SK-N-SH treated with all-trans-retinoic acid at 6 μM for 48 hours (cell line): ENCODE results near the gene TSPAN33.

Source experiments
- ATAC-seq: fragments of 200-7000 bp; cut with Tn5 transposase; 3 replicates; pipeline ENCODE4 v1.9.1; 2020; ENCODE audit warnings: mild to moderate bottlenecking, moderate library complexity
- ARNTL ChIP-seq: fragments of 450-650 bp; formaldehyde crosslinking; IDR thresholded peaks from 2 replicates; pipeline ENCODE4 v1.5.0; 2020; ENCODE audit warnings: low read depth, mild to moderate bottlenecking, moderate library complexity, borderline replicate concordance
- BACH2 ChIP-seq: fragments of 250-450 bp; sonication (Bioruptor Pico); IDR thresholded peaks from 2 replicates; pipeline ENCODE4 v1.9.0; 2021; ENCODE audit warnings: mild to moderate bottlenecking, borderline replicate concordance
- CREB5 ChIP-seq: fragments of 250-450 bp; sonication (Bioruptor Pico); IDR thresholded peaks from 2 replicates; pipeline ENCODE4 v1.5.1; 2020; ENCODE audit warnings: low read depth, mild to moderate bottlenecking, moderate library complexity
- CSDC2 ChIP-seq: fragments of 250-450 bp; sonication (Bioruptor Pico); IDR thresholded peaks from 2 replicates; pipeline ENCODE4 v1.5.0; 2020; ENCODE audit warnings: mild to moderate bottlenecking, moderate library complexity
- CSRNP3 ChIP-seq: fragments of 250-450 bp; sonication (Bioruptor Pico); IDR thresholded peaks from 2 replicates; pipeline ENCODE4 v1.5.1; 2021; ENCODE audit warnings: mild to moderate bottlenecking, moderate library complexity
- ESRRG ChIP-seq: fragments of 250-450 bp; sonication (Bioruptor Pico); IDR thresholded peaks from 2 replicates; pipeline ENCODE4 v1.6.1; 2021; ENCODE audit warnings: mild to moderate bottlenecking
- GLIS3 ChIP-seq: fragments of 250-450 bp; sonication (Bioruptor Pico); IDR thresholded peaks from 2 replicates; pipeline ENCODE4 v1.5.0; 2020; ENCODE audit warnings: mild to moderate bottlenecking, moderate library complexity
- ISL1 ChIP-seq: fragments of 250-450 bp; sonication (Bioruptor Pico); IDR thresholded peaks from 2 replicates; pipeline ENCODE4 v2.1.2; 2022; ENCODE audit warnings: mild to moderate bottlenecking, moderate library complexity
- OSR1 ChIP-seq: fragments of 250-450 bp; sonication (Bioruptor Pico); IDR thresholded peaks from 2 replicates; pipeline ENCODE4 v1.8.0; 2022; ENCODE audit warnings: moderate library complexity, mild to moderate bottlenecking, inconsistent platforms
- PATZ1 ChIP-seq: fragments of 250-450 bp; sonication (Bioruptor Pico); IDR thresholded peaks from 2 replicates; pipeline ENCODE4 v1.8.0; 2020; ENCODE audit warnings: mild to moderate bottlenecking, moderate library complexity, borderline replicate concordance
- POU6F1 ChIP-seq: fragments of 250-450 bp; sonication (Bioruptor Pico); IDR thresholded peaks from 2 replicates; pipeline ENCODE4 v1.8.0; 2021; ENCODE audit warnings: low read depth, mild to moderate bottlenecking, moderate library complexity, borderline replicate concordance
- PPARA ChIP-seq: fragments of 250-450 bp; sonication (Bioruptor Pico); IDR thresholded peaks from 2 replicates; pipeline ENCODE4 v1.5.0; 2020; ENCODE audit warnings: mild to moderate bottlenecking, borderline replicate concordance
- RARB ChIP-seq: fragments of 250-450 bp; sonication (Bioruptor Pico); IDR thresholded peaks from 2 replicates; pipeline ENCODE4 v1.8.0; 2021; ENCODE audit warnings: mild to moderate bottlenecking, moderate library complexity
- TCF4 ChIP-seq: fragments of 250-450 bp; sonication (Bioruptor Pico); IDR thresholded peaks from 2 replicates; pipeline ENCODE4 v1.8.0; 2021; ENCODE audit warnings: mild to moderate bottlenecking, moderate library complexity, borderline replicate concordance
- TOX ChIP-seq: fragments of 250-450 bp; sonication (Bioruptor Pico); IDR thresholded peaks from 2 replicates; pipeline ENCODE4 v1.8.0; 2021; ENCODE audit warnings: mild to moderate bottlenecking, moderate library complexity, borderline replicate concordance
- TSHZ2 ChIP-seq: fragments of 250-450 bp; sonication (Bioruptor Pico); IDR thresholded peaks from 2 replicates; pipeline ENCODE4 v1.5.0; 2020; ENCODE audit warnings: mild to moderate bottlenecking, moderate library complexity
- ZFP3 ChIP-seq: fragments of 250-450 bp; sonication (Bioruptor Pico); IDR thresholded peaks from 2 replicates; pipeline ENCODE4 v1.5.0; 2020; ENCODE audit warnings: mild to moderate bottlenecking, moderate library complexity
- ZFP30 ChIP-seq: fragments of 450-650 bp; formaldehyde crosslinking; IDR thresholded peaks from 2 replicates; pipeline ENCODE4 v1.5.0; 2022; ENCODE audit warnings: mild to moderate bottlenecking, moderate library complexity
- ZNF565 ChIP-seq: fragments of 450-650 bp; formaldehyde crosslinking; conservative IDR thresholded peaks from 2 replicates; pipeline ENCODE4 v1.5.0; 2020; ENCODE audit warnings: low read depth, mild to moderate bottlenecking, moderate library complexity
- ZNF8 ChIP-seq: fragments of 450-650 bp; formaldehyde crosslinking; IDR thresholded peaks from 2 replicates; pipeline ENCODE4 v1.5.0; 2020; ENCODE audit warnings: mild to moderate bottlenecking, moderate library complexity

TSPAN33 gene

GRCh38 chr7:129160161-129160905, 15.8 kb downstream of the TSPAN33 start:
- no peak; the same call in 2 of the 3 replicates for ATAC-seq
- TF ChIP-seq CSDC2 (CRISPR knock-in tag) (no peak), ZFP30 (CRISPR knock-in tag) (no peak), TCF4 (CRISPR knock-in tag) (no peak), PPARA (CRISPR knock-in tag) (no peak), ZNF565 (CRISPR knock-in tag) (no peak), ARNTL (CRISPR knock-in tag) (no peak), GLIS3 (CRISPR knock-in tag) (no peak), RARB (CRISPR knock-in tag) (no peak), BACH2 (CRISPR knock-in tag) (no peak), TSHZ2 (CRISPR knock-in tag) (no peak), ZFP3 (CRISPR knock-in tag) (no peak), ESRRG (CRISPR knock-in tag) (no peak)
- TF ChIP-seq, all 23 proteins: peak for 0

- TF ChIP-seq POU6F1 (CRISPR knock-in tag) (no peak), CSDC2 (CRISPR knock-in tag) (no peak), PATZ1 (CRISPR knock-in tag) (no peak), TCF4 (CRISPR knock-in tag) (no peak), CSRNP3 (CRISPR knock-in tag) (no peak), ESRRG (CRISPR knock-in tag) (no peak), ZNF8 (CRISPR knock-in tag) (no peak), ARNTL (CRISPR knock-in tag) (no peak), PPARA (CRISPR knock-in tag) (no peak), RARB (CRISPR knock-in tag) (no peak), ZNF565 (CRISPR knock-in tag) (no peak), ISL1 (no peak), ZFP30 (CRISPR knock-in tag) (no peak), TSHZ2 (CRISPR knock-in tag) (no peak), BACH2 (CRISPR knock-in tag) (no peak), CREB5 (CRISPR knock-in tag) (no peak), TOX (CRISPR knock-in tag) (no peak), ZFP3 (CRISPR knock-in tag) (no peak), OSR1 (CRISPR knock-in tag) (no peak), GLIS3 (CRISPR knock-in tag) (no peak)
- TF ChIP-seq, all 23 proteins: peak for 0
- no peak for ATAC-seq
Observed at GRCh38 chr7:129161524-129162225, 17.2 kb downstream of the TSPAN33 start.
